Measurements from ENCODE around the gene HPCAL4. TPM values are rescaled to one million over a fixed set of nuclear protein-coding genes. Genes with fewer than 3 reads are reported as not detected.

Gene HPCAL4
- total and polyA plus RNA-seq, 9 of the 15 experiments (the other 6 are each of a cell fraction or from before 2014, with no cell fraction given): 0.01 to 0.04 (median 0.04) TPM; not detected in 4

DNA sequence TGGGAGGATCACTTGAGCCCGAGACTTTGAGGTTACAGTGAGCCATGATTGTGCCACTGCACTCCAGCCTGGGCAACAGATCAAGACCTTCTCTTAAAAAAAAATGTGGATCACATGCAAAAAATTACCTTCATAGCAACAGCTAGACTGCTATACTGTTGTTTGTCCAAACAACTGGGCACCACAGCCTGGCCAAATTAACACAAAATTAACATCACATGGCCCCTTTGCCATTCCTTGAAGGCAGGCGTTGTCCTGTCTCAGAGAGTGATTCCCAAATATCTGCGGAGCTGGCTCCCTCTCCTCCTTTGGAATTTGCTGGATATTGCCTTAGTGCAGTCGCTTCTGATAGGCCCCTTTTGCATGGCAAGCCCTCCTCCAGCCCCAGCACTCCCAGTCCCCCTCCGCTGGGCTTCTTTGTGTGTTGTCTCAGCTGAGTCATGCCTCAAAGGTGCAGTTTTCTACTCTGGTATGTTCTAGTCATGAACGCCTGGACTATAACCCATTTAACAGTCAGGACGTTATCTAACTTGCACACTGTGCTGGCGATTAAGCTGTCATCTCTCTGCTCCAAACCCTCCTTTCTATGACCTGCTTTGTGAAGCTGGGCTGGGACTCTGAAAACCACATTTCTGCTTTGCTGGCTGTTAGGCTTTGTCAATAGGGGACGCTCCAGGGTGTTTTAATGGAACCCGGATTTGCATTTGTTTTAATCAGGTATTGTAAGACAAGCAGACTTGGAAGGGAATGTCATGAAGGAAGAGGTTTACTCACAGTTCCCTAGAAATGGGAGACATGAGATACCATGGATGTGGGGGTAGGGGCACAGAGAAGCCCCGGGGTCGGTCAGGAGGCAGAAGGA is 20.1 kb upstream of the HPCAL4 start (continued):
- TF ChIP-seq, protein P1, sequence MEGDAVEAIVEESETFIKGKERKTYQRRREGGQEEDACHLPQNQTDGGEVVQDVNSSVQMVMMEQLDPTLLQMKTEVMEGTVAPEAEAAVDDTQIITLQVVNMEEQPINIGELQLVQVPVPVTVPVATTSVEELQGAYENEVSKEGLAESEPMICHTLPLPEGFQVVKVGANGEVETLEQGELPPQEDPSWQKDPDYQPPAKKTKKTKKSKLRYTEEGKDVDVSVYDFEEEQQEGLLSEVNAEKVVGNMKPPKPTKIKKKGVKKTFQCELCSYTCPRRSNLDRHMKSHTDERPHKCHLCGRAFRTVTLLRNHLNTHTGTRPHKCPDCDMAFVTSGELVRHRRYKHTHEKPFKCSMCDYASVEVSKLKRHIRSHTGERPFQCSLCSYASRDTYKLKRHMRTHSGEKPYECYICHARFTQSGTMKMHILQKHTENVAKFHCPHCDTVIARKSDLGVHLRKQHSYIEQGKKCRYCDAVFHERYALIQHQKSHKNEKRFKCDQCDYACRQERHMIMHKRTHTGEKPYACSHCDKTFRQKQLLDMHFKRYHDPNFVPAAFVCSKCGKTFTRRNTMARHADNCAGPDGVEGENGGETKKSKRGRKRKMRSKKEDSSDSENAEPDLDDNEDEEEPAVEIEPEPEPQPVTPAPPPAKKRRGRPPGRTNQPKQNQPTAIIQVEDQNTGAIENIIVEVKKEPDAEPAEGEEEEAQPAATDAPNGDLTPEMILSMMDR (IDR thresholded peaks at IDR 0.05 in 2 of 3, conservative IDR thresholded peaks at IDR 0.05 in 1 of 3; ENCODE audit: insufficient read depth in 2 of 3, low read depth in 1 of 3, low read length in 3 of 3): peak; percentile 76 to 90 (median 88)
- TF ChIP-seq MTA2 (IDR thresholded peaks at IDR 0.05; ENCODE audit: low read depth): peak; percentile 92

DNA sequence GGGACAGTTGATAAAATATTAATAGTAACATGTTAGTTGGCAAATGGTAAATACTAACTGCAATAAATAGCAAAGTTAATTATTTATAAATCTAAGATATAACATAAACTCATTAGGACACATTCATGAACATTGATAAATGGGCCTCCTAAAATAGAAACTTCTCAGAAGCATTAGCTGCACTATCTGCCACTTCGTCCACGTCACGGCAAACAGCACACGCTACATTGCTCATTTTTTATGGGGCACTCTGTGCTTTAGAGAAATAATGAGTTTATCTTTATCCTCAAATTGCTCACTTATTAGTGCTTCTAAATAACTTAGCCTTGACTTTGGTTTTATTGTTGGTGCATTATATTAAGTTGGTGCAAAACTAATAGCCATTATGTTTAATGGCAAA is 16.3 kb upstream of the HPCAL4 start:
- no peaks in the 10 kb centered on the region for H3K36me3 ChIP-seq (ENCODE audit: control insufficient read depth, insufficient read depth, low read length)
- no peak for ATAC-seq
- 82% methylated on average over 4 of the region's 4 CpGs for WGBS (ENCODE audit: insufficient coverage, low coverage, missing lambda C conversion rate)
- ChIA-PET POLR2A (interaction anchor here (1.1 kb wide), 1 partner anchor 30 kb away, joined by 4 read pairs; no protein-coding TSS in a partner anchor), CTCF (ENCODE audit: low intra/inter-chr PET ratio) (no interaction called here)
- no peak for FAIRE-seq
- no peak overlapping the region for H3K27ac ChIP-seq (ENCODE audit: extremely low read depth, low read depth, low read length)
- H3K4me2 ChIP-seq (ENCODE audit: insufficient read depth, low read length): no peak overlapping the region
- H3K4me3 ChIP-seq: no peak overlapping the region
- DNase-seq (ENCODE audit: extremely low read depth in 1 of 4, low spot score in 3 of 4): no peak
- H2AFZ ChIP-seq (ENCODE audit: low read depth, low read length): no peak overlapping the region
- no TSS peak for BruUV-seq (replicated peaks)
- no peaks in the 10 kb centered on the region for H3K9me1 ChIP-seq (ENCODE audit: control insufficient read depth, insufficient read depth, low read length)
- H3K79me2 ChIP-seq (ENCODE audit: control insufficient read depth, insufficient read depth, low read length): no peaks in the 10 kb centered on the region
- peaks cover 17 to 19% of the 10 kb centered on the region in 2 experiments; a peak in 4 of 5 replicates for H3K4me1 ChIP-seq (replicated peaks in 1 of 2; ENCODE audit: control insufficient read depth in 2 of 2, insufficient read depth in 2 of 2, low read length in 2 of 2)
- H3K9me3 ChIP-seq (replicated peaks; ENCODE audit: control insufficient read depth, insufficient read depth, low read depth, low read length): no peaks in the 10 kb centered on the region
- intact Hi-C loops (cut with micrococcal nuclease) (no loop called here), in situ Hi-C loops (cut with MboI) (no loop called here)
- no peaks in the 10 kb centered on the region for H3K27me3 ChIP-seq (ENCODE audit: control insufficient read depth in 2 of 2, insufficient read depth in 2 of 2, low read length in 2 of 2)
- H3K9ac ChIP-seq (ENCODE audit: insufficient read depth in 1 of 2, low read depth in 2 of 2, low read length in 2 of 2): no peak overlapping the region
- H4K20me1 ChIP-seq (replicated peaks; ENCODE audit: control insufficient read depth, insufficient read depth, low read length): no peaks in the 10 kb centered on the region
- TF ChIP-seq BRF1 (IDR thresholded peaks at IDR 0.05; ENCODE audit: borderline replicate concordance, extremely low read depth, insufficient read length) (no peak), MTA3 (IDR thresholded peaks at IDR 0.05; ENCODE audit: borderline replicate concordance) (no peak), MECOM (CRISPR knock-in tag; IDR thresholded peaks at IDR 0.05) (no peak), TAF1 (IDR thresholded peaks at IDR 0.05; ENCODE audit: control insufficient read depth, extremely low read depth, insufficient read depth, low read length, severe bottlenecking) (no peak), DPF2 (IDR thresholded peaks at IDR 0.05) (no peak), NFIC (IDR thresholded peaks at IDR 0.05) (no peak), HNRNPH1 (optimal IDR thresholded peaks at IDR 0.05; ENCODE audit: low read depth, low read length) (no peak), NCOA4 (IDR thresholded peaks at IDR 0.05; ENCODE audit: partially characterized antibody) (no peak), ZNF311 (CRISPR knock-in tag; IDR thresholded peaks at IDR 0.05) (no peak), NCOA2 (IDR thresholded peaks at IDR 0.05; ENCODE audit: partially characterized antibody in 2 of 2) (no peak), SREBF1 (IDR thresholded peaks at IDR 0.05; ENCODE audit: borderline replicate concordance, low read depth, low read length) (no peak), RNF2 (IDR thresholded peaks at IDR 0.05) (no peak), ZFX (CRISPR knock-in tag; IDR thresholded peaks at IDR 0.05) (no peak), MYC (IDR thresholded peaks at IDR 0.05; ENCODE audit: low read depth, low read length) (no peak), MYC (CRISPR knock-in tag; IDR thresholded peaks at IDR 0.05; ENCODE audit: borderline replicate concordance, low read depth) (no peak)
- TF ChIP-seq, protein P2, sequence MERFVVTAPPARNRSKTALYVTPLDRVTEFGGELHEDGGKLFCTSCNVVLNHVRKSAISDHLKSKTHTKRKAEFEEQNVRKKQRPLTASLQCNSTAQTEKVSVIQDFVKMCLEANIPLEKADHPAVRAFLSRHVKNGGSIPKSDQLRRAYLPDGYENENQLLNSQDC (CRISPR knock-in tag; IDR thresholded peaks at IDR 0.05): no peak
- TF ChIP-seq, protein P3, sequence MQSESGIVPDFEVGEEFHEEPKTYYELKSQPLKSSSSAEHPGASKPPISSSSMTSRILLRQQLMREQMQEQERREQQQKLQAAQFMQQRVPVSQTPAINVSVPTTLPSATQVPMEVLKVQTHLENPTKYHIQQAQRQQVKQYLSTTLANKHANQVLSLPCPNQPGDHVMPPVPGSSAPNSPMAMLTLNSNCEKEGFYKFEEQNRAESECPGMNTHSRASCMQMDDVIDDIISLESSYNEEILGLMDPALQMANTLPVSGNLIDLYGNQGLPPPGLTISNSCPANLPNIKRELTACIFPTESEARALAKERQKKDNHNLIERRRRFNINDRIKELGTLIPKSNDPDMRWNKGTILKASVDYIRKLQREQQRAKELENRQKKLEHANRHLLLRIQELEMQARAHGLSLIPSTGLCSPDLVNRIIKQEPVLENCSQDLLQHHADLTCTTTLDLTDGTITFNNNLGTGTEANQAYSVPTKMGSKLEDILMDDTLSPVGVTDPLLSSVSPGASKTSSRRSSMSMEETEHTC (IDR thresholded peaks at IDR 0.05): no peak
